ENCODE measurements around the gene PGAP2. TPM values are rescaled to one million over a fixed set of nuclear protein-coding genes. Genes with fewer than 3 reads are reported as not detected.

Gene PGAP2
- total and polyA plus RNA-seq, 2 of the 13 experiments (the other 11 are each of a cell fraction or from before 2014, with no cell fraction given) = 21.5 to 47.8 TPM

DNA sequence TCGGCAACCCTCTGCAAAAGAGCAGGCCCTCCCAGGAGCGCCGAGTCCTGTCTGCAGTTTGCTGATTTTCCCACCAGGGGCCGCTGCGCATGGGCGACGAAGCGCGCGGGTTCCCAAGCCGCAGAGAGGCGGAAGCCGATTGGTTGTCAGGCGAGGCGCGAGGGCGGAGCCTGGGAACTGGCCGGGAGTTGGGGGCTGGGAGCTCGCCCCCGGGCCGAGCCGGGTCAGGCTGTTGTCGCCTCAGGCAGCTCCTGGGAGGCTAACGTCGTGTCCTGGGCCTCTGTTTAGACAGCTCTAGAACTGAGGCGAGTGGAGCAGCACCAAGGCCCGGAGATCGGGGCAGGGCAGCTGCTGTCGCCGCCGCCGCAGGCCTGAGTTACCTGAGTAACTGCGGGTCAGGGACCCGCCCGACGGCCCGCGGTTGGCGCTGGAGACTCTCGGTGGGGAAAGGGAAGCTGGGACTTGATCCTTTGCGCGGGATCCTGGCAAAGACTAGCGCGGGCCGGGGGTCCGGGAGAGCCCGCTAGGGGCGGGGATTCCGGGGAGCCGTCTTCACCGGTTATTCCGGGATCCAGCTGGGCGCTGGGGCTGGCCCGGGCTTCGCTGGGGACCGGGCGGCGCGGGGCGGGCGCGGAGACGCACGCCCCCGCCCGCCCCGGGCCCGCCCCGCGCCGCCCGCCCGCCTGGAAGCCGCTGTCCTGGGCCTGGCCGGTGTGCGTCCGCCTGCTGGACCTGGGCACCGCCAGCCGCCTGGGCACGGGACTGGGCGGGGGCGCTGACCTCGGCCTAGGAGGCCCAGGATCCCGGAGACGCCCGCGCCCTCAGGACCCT, 46.8 kb downstream of the PGAP2 start, which contains the start of gene STIM1 (continued):
- no peak for TF ChIP-seq TERF1 (CRISPR knock-in tag; IDR thresholded peaks at IDR 0.05)
- TF ChIP-seq MXI1 (IDR thresholded peaks at IDR 0.05; ENCODE audit: borderline replicate concordance, low read depth, low read length) = peak; percentile 34; the same call in 1 of the 3 replicates
- TF ChIP-seq, protein P1, sequence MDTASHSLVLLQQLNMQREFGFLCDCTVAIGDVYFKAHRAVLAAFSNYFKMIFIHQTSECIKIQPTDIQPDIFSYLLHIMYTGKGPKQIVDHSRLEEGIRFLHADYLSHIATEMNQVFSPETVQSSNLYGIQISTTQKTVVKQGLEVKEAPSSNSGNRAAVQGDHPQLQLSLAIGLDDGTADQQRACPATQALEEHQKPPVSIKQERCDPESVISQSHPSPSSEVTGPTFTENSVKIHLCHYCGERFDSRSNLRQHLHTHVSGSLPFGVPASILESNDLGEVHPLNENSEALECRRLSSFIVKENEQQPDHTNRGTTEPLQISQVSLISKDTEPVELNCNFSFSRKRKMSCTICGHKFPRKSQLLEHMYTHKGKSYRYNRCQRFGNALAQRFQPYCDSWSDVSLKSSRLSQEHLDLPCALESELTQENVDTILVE (CRISPR knock-in tag; IDR thresholded peaks at IDR 0.05) = peak; percentile 73; the same call in 1 of the 2 replicates
- no peak for TF ChIP-seq MAFF (IDR thresholded peaks at IDR 0.05; ENCODE audit: low read depth, low read length)
- TF ChIP-seq SRSF4 (IDR thresholded peaks at IDR 0.05; ENCODE audit: low read depth, low read length, poor library complexity, severe bottlenecking) = no peak
- TF ChIP-seq, protein P2, sequence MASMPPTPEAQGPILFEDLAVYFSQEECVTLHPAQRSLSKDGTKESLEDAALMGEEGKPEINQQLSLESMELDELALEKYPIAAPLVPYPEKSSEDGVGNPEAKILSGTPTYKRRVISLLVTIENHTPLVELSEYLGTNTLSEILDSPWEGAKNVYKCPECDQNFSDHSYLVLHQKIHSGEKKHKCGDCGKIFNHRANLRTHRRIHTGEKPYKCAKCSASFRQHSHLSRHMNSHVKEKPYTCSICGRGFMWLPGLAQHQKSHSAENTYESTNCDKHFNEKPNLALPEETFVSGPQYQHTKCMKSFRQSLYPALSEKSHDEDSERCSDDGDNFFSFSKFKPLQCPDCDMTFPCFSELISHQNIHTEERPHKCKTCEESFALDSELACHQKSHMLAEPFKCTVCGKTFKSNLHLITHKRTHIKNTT (CRISPR knock-in tag; IDR thresholded peaks at IDR 0.05) = no peak
- TF ChIP-seq XBP1 (CRISPR knock-in tag; IDR thresholded peaks at IDR 0.05) = no peak
- TF ChIP-seq EP300 (IDR thresholded peaks at IDR 0.05; ENCODE audit: low read depth in 2 of 2, low read length in 2 of 2) = no peak
- TF ChIP-seq EP300 (CRISPR knock-in tag; IDR thresholded peaks at IDR 0.05; ENCODE audit: borderline replicate concordance) = no peak; the same call in 1 of the 2 replicates
- no peak for TF ChIP-seq ATF5 (CRISPR knock-in tag; IDR thresholded peaks at IDR 0.05; ENCODE audit: low read depth)
- no peak for TF ChIP-seq ZNF407 (CRISPR knock-in tag; IDR thresholded peaks at IDR 0.05; ENCODE audit: not compliant biosample characterization)
- TF ChIP-seq MIER2 (CRISPR knock-in tag; IDR thresholded peaks at IDR 0.05) = 0 out of 2 replicates have a peak, but pooled peaks have one; percentile 32
- 0 out of 2 replicates have a peak, but pooled peaks have one; percentile 18 for TF ChIP-seq ZNF746 (CRISPR knock-in tag; IDR thresholded peaks at IDR 0.05)

All from HepG2 (cell line).